ENCODE data around the gene C5orf52.
"Not testable (repeated sequence)": the region's sequence is repeated elsewhere in the genome, so short reads cannot be mapped to it uniquely, and the experiment has no call there.

- not testable (repeated sequence) for TF ChIP-seq CTCF (IDR thresholded peaks at IDR 0.05; ENCODE audit: insufficient read depth, low read depth, low read length); EZH2 (IDR thresholded peaks at IDR 0.05; ENCODE audit: insufficient read depth, low read length)
Observed at GRCh38 chr5:157693816-157694215, 22.5 kb downstream of the C5orf52 start.

Measured in astrocyte (in vitro differentiated cells and primary cell).